HCT116 (cell line): ENCODE data around the gene HTRA3. TPM values are rescaled to one million over a fixed set of nuclear protein-coding genes. Genes with fewer than 3 reads are reported as not detected.

Experiments
- ATAC-seq: fragments of 200-7000 bp; cut with Tn5 transposase; 2 replicates; pipeline ENCODE4 v1.9.1; 2020; ENCODE audit warnings: mild to moderate bottlenecking, moderate library complexity
- BruUV-seq: library from RNA; stranded (reverse); fragments of 400-500 nt; replicated peaks from 2 replicates; lab custom pipeline; 2021; lab: Mats Ljungman, UMichigan
- CTCF ChIA-PET: fragments of 300-600 bp; sonication (Branson Sonifier 250); formaldehyde crosslinking; loops from one replicate; lab custom pipeline; 2021; ENCODE audit warnings: antibody characterized with exemption; lab: Charles Lee
- POLR2A ChIA-PET: fragments of 300-600, 350-600 bp; sonication (Branson Sonifier 250); formaldehyde crosslinking; loops from one replicate; lab custom pipeline; 2021; ENCODE audit warnings: antibody characterized with exemption; lab: Charles Lee
- RAD21 ChIA-PET, 2 experiments: fragments of 300-600 bp; sonication (Branson Sonifier 250); formaldehyde crosslinking; loops; one replicate each; lab custom pipeline; 2023; ENCODE audit warnings: low total read pairs in 2 of 2; ENCODE audit not compliant: uncharacterized antibody in 2 of 2, unreplicated experiment in 2 of 2, low non-redundant PET in 1 of 2; lab: Charles Lee
- DNase-seq: peaks from one replicate; pipeline ENCODE4 v3.0.0-alpha.2; 2010; ENCODE audit warnings: low read depth, low spot score
- H2AFZ ChIP-seq: fragments of 200-600 bp; shearing (Covaris generic), sonication (generic); 2 replicates; pipeline ENCODE4 v1.6.1; 2017; ENCODE audit warnings: low read depth, mixed run types, mixed read lengths, antibody characterized with exemption, low read length; ENCODE audit not compliant: poor library complexity, severe bottlenecking
- H3K27ac ChIP-seq: 2 replicates; pipeline ENCODE4 v1.5.1; 2012; ENCODE audit warnings: low read depth, low read length
- H3K27me3 ChIP-seq: fragments of 200-600 bp; sonication (generic); 2 replicates; pipeline ENCODE4 v1.6.1; 2016; ENCODE audit warnings: mixed run types, low read length, mixed read lengths; ENCODE audit not compliant: insufficient read depth
- H3K36me3 ChIP-seq, 2 experiments: fragments of 200-500 bp in 1 of 2; fragments of 200-600 bp in 1 of 2; sonication (Bioruptor generic) in 1 of 2; sonication (generic) in 1 of 2; 2 replicates each; pipeline versions ENCODE4 v1.5.1 to v1.6.1; 2014 to 2016; ENCODE audit warnings: low read length in 2 of 2, inconsistent platforms in 1 of 2, mixed read lengths in 1 of 2, mixed run types in 1 of 2; ENCODE audit not compliant: insufficient read depth in 2 of 2, control insufficient read depth in 1 of 2
- H3K4me1 ChIP-seq, 2 experiments: fragments of 200-600 bp in 1 of 2; sonication (generic) in 1 of 2; 2 replicates each; pipeline versions ENCODE4 v1.5.1 to v1.6.1; 2012 to 2017; ENCODE audit warnings: low read length in 2 of 2, inconsistent platforms in 1 of 2, mild to moderate bottlenecking in 1 of 2, mixed read lengths in 1 of 2, mixed run types in 1 of 2, moderate library complexity in 1 of 2; ENCODE audit not compliant: insufficient read depth in 2 of 2, control insufficient read depth in 1 of 2
- H3K4me2 ChIP-seq: fragments of 200-600 bp; sonication (generic); 2 replicates; pipeline ENCODE4 v1.6.1; 2017; ENCODE audit warnings: mixed run types, low read length, mixed read lengths
- H3K4me3 ChIP-seq, 2 experiments: fragments of 200-600 bp in 1 of 2; sonication (generic) in 1 of 2; replicated peaks in 1 of 2; 2 replicates each; pipeline ENCODE4 v1.5.1; 2011 to 2016; ENCODE audit warnings: low read length in 2 of 2, control low read depth in 1 of 2, low read depth in 1 of 2, mild to moderate bottlenecking in 1 of 2, mixed read lengths in 1 of 2, mixed run types in 1 of 2
- H3K79me2 ChIP-seq: fragments of 200-600 bp; sonication (generic); 2 replicates; pipeline ENCODE4 v1.6.1; 2017; ENCODE audit warnings: mild to moderate bottlenecking, mixed run types, low read length, moderate library complexity, mixed read lengths; ENCODE audit not compliant: insufficient read depth
- H3K9ac ChIP-seq: fragments of 200-600 bp; sonication (generic); 2 replicates; pipeline ENCODE4 v1.6.1; 2016; ENCODE audit warnings: low read length, mixed read lengths
- H3K9me2 ChIP-seq: fragments of 200-600 bp; sonication (generic), shearing (Covaris generic); 2 replicates; pipeline ENCODE4 v1.6.1; 2017; ENCODE audit warnings: mixed run types, mild to moderate bottlenecking, moderate library complexity; ENCODE audit not compliant: insufficient read depth
- H3K9me3 ChIP-seq, 2 experiments: fragments of 200-500 bp in 1 of 2; fragments of 200-600 bp in 1 of 2; sonication (Bioruptor generic) in 1 of 2; sonication (generic) in 1 of 2; 2 replicates each; pipeline ENCODE4 v1.6.1; 2014 to 2017; ENCODE audit warnings: low read length in 2 of 2, mixed read lengths in 2 of 2, inconsistent platforms in 1 of 2, low read depth in 1 of 2, mild to moderate bottlenecking in 1 of 2, mixed run types in 1 of 2, moderate library complexity in 1 of 2; ENCODE audit not compliant: control insufficient read depth in 1 of 2, insufficient read depth in 1 of 2
- H4K20me1 ChIP-seq: fragments of 200-600 bp; sonication (generic), shearing (Covaris generic); 2 replicates; pipeline ENCODE4 v1.6.1; 2017; ENCODE audit warnings: mixed run types, mild to moderate bottlenecking, moderate library complexity; ENCODE audit not compliant: insufficient read depth
- CEBPB ChIP-seq: IDR thresholded peaks from 2 replicates; pipeline ENCODE4 v1.6.1; 2012; ENCODE audit warnings: low read depth
- EGR1 ChIP-seq: IDR thresholded peaks from 2 replicates; pipeline ENCODE4 v1.6.1; 2012; ENCODE audit warnings: low read depth
- EZH2 ChIP-seq: fragments of 200-600 bp; sonication (generic); IDR thresholded peaks from 2 replicates; pipeline ENCODE4 v1.6.1; 2017; ENCODE audit warnings: antibody characterized with exemption, mixed run types
- EZH2phosphoT487 ChIP-seq: fragments of 200-600 bp; IDR thresholded peaks from 2 replicates; pipeline ENCODE4 v1.6.1; 2018; ENCODE audit warnings: antibody characterized with exemption, borderline replicate concordance
- FOSL1 ChIP-seq: IDR thresholded peaks from 2 replicates; pipeline ENCODE4 v1.6.1; 2012; ENCODE audit warnings: low read depth
- POLR2A ChIP-seq: IDR thresholded peaks from 2 replicates; pipeline ENCODE4 v1.7.0; 2011; ENCODE audit warnings: borderline replicate concordance; ENCODE audit not compliant: insufficient read depth, insufficient read length; ENCODE audit errors: extremely low read depth
- POLR2AphosphoS5 ChIP-seq: IDR thresholded peaks from 2 replicates; pipeline ENCODE4 v1.6.1; 2011; ENCODE audit warnings: mild to moderate bottlenecking, low read depth, low read length, moderate library complexity
- RAD21 ChIP-seq: IDR thresholded peaks from 2 replicates; pipeline ENCODE4 v1.6.1; 2012; ENCODE audit warnings: low read depth, mild to moderate bottlenecking
- SIN3A ChIP-seq: IDR thresholded peaks from 2 replicates; pipeline ENCODE4 v1.6.1; 2012; ENCODE audit warnings: low read depth
- SP1 ChIP-seq: IDR thresholded peaks from 2 replicates; pipeline ENCODE4 v1.6.1; 2012; ENCODE audit warnings: low read depth
- SRF ChIP-seq: IDR thresholded peaks from 2 replicates; pipeline ENCODE4 v1.6.1; 2012; ENCODE audit warnings: low read depth
- ZFX ChIP-seq: fragments of 450-650 bp; IDR thresholded peaks from 2 replicates; pipeline ENCODE4 v1.6.1; 2017
- ZNF274 ChIP-seq: fragments of 200-500 bp; sonication (Bioruptor generic); IDR thresholded peaks from 2 replicates; pipeline ENCODE4 v1.6.1; 2014; ENCODE audit warnings: mild to moderate bottlenecking, low read depth, low read length, inconsistent platforms
- intact Hi-C: fragments of 100-400 bp; cut with micrococcal nuclease; formaldehyde crosslinking; loops from 2 replicates; pipeline ENCODE4 v1.10.0; 2022
- total RNA-seq: library from RNA; stranded (reverse); gene quantifications from one replicate; pipeline ENCODE4 v1.2.1, GENCODE V29; 2021; ENCODE audit not compliant: unreplicated experiment
- TF ChIP-seq, protein P1 (sequence below): IDR thresholded peaks from 2 replicates; pipeline ENCODE4 v1.6.1; 2012

The HTRA3 gene
- total RNA-seq, 1 experiment from 2014 or later: not detected

- ChIA-PET RAD21 (no interaction called here), CTCF (no interaction called here), POLR2A (no interaction called here)
- H4K20me1 ChIP-seq: no peaks in the 10 kb centered on the region
- no TSS peak for BruUV-seq
- H3K4me2 ChIP-seq: no peak overlapping the region
- intact Hi-C loops: no loop called here
- no peaks in the 10 kb centered on the region for H3K9me2 ChIP-seq
- ATAC-seq: no peak
- H3K9ac ChIP-seq: no peak overlapping the region
- no peaks in the 10 kb centered on the region for H3K36me3 ChIP-seq
- H2AFZ ChIP-seq: no peak overlapping the region
- no peaks in the 10 kb centered on the region for H3K27me3 ChIP-seq
- DNase-seq: no peak
- no peak overlapping the region for H3K27ac ChIP-seq
- no peak for TF ChIP-seq EZH2phosphoT487
- no peak for TF ChIP-seq ZNF274
- no peak for TF ChIP-seq SIN3A
- TF ChIP-seq EZH2: no peak
- TF ChIP-seq POLR2A: no peak
- TF ChIP-seq, protein P1, sequence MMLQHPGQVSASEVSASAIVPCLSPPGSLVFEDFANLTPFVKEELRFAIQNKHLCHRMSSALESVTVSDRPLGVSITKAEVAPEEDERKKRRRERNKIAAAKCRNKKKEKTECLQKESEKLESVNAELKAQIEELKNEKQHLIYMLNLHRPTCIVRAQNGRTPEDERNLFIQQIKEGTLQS: no peak
- no peak for TF ChIP-seq CEBPB
- TF ChIP-seq SRF: no peak
- no peak for TF ChIP-seq SP1
- TF ChIP-seq FOSL1: no peak
- no peak for TF ChIP-seq EGR1
- TF ChIP-seq ZFX: no peak
- no peak for TF ChIP-seq RAD21
- TF ChIP-seq POLR2AphosphoS5: no peak
- H3K4me3 ChIP-seq: no peak overlapping the region
- no peaks in the 10 kb centered on the region for H3K9me3 ChIP-seq
- no peaks in the 10 kb centered on the region for H3K4me1 ChIP-seq
- no peaks in the 10 kb centered on the region for H3K79me2 ChIP-seq
Measured at GRCh38 chr4:8252301-8253173, 17.0 kb upstream of the HTRA3 start.
